Progenitor cell of endocrine pancreas (in vitro differentiated cells): ENCODE results near the gene BRD1. TPM values are rescaled to one million over a fixed set of nuclear protein-coding genes. Genes with fewer than 3 reads are reported as not detected.
A peak's percentile ranks its signal among the peaks of the same experiment; 100 is the strongest.
"Not testable (repeated sequence)": the region's sequence is repeated elsewhere in the genome, so short reads cannot be mapped to it uniquely, and the experiment has no call there.

Source experiments
- DNase-seq: peaks from one replicate; pipeline ENCODE4 v3.0.0; 2021; ENCODE audit warnings: low spot score; ENCODE audit not compliant: unreplicated experiment
- H3K27ac Mint-ChIP-seq: 2 replicates; pipeline ENCODE4 v1.8.0; 2021; ENCODE audit warnings: mild to moderate bottlenecking, moderate library complexity, mixed read lengths
- H3K27me3 Mint-ChIP-seq: 2 replicates; pipeline ENCODE4 v1.8.0; 2021; ENCODE audit warnings: mixed read lengths
- H3K36me3 Mint-ChIP-seq: 2 replicates; pipeline ENCODE4 v1.8.0; 2022; ENCODE audit warnings: mixed read lengths; ENCODE audit not compliant: insufficient read depth
- H3K4me1 Mint-ChIP-seq: 2 replicates; pipeline ENCODE4 v1.8.0; 2021; ENCODE audit warnings: low read depth, mixed read lengths
- H3K4me3 Mint-ChIP-seq: 2 replicates; pipeline ENCODE4 v1.8.0; 2021; ENCODE audit warnings: low read depth, mild to moderate bottlenecking, moderate library complexity, mixed read lengths
- H3K9me3 Mint-ChIP-seq: 2 replicates; pipeline ENCODE4 v1.8.0; 2021; ENCODE audit warnings: low read depth, mixed read lengths
- CTCF ChIP-seq: fragments of 200-600 bp; sonication (generic); IDR thresholded peaks from one replicate; pipeline ENCODE4 v1.5.0; 2021; ENCODE audit warnings: antibody characterized with exemption, mild to moderate bottlenecking; ENCODE audit not compliant: unreplicated experiment
- total RNA-seq: library from RNA; stranded (reverse); gene quantifications from 2 replicates; pipeline ENCODE4 v1.2.1, GENCODE V29; 2021

The BRD1 gene
- total RNA-seq, 1 donor from 2014 or later = 65.7 TPM

- no peak for TF ChIP-seq CTCF
- Mint-ChIP-seq H3K4me3 (no peak overlapping the region), H3K27me3 (no peaks in the 10 kb centered on the region), H3K9me3 (peaks cover 11% of the 10 kb centered on the region), H3K36me3 (peaks cover 6% of the 10 kb centered on the region), H3K4me1 (no peaks in the 10 kb centered on the region), H3K27ac (no peak overlapping the region)
- peak; percentile 5 for DNase-seq
Observed at GRCh38 chr22:49763138-49763537, 64.5 kb downstream of the BRD1 start.

- not testable (repeated sequence) for H3K4me1 Mint-ChIP-seq, H3K4me3 Mint-ChIP-seq, H3K27ac Mint-ChIP-seq, H3K36me3 Mint-ChIP-seq, H3K27me3 Mint-ChIP-seq
- peaks cover 11% of the 10 kb centered on the region for H3K9me3 Mint-ChIP-seq
- DNase-seq = peak; percentile 3
Observed at GRCh38 chr22:49762571-49762970, 65.1 kb downstream of the BRD1 start.

- Mint-ChIP-seq H3K27me3 (no peaks in the 10 kb centered on the region), H3K27ac (no peak overlapping the region), H3K4me1 (no peaks in the 10 kb centered on the region), H3K9me3 (peaks cover 9% of the 10 kb centered on the region), H3K4me3 (no peak overlapping the region), H3K36me3 (peaks cover under 1% of the 10 kb centered on the region)
- no peak for TF ChIP-seq CTCF
- no peak for DNase-seq
Observed at GRCh38 chr22:49761836-49762235, 65.8 kb downstream of the BRD1 start.

GRCh38 chr22:49760630-49761571, 66.8 kb downstream of the BRD1 start:
- DNase-seq = peak; percentile 3
- H3K4me1 Mint-ChIP-seq = no peaks in the 10 kb centered on the region
- TF ChIP-seq CTCF = no peak
- H3K36me3 Mint-ChIP-seq = no peaks in the 10 kb centered on the region
- no peak overlapping the region for H3K27ac Mint-ChIP-seq
- peaks cover 4% of the 10 kb centered on the region for H3K9me3 Mint-ChIP-seq
- no peaks in the 10 kb centered on the region for H3K27me3 Mint-ChIP-seq
- H3K4me3 Mint-ChIP-seq = no peak overlapping the region

GRCh38 chr22:49760280-49760629, 67.4 kb downstream of the BRD1 start:
- TF ChIP-seq CTCF = no peak
- H3K27ac Mint-ChIP-seq = no peak overlapping the region
- H3K36me3 Mint-ChIP-seq = no peaks in the 10 kb centered on the region
- DNase-seq = peak; percentile 3
- peaks cover 4% of the 10 kb centered on the region for H3K9me3 Mint-ChIP-seq
- H3K4me1 Mint-ChIP-seq = no peaks in the 10 kb centered on the region
- H3K4me3 Mint-ChIP-seq = no peak overlapping the region
- no peaks in the 10 kb centered on the region for H3K27me3 Mint-ChIP-seq

- Mint-ChIP-seq H3K27me3 (no peaks in the 10 kb centered on the region), H3K4me1 (no peaks in the 10 kb centered on the region), H3K4me3 (no peak overlapping the region), H3K36me3 (no peaks in the 10 kb centered on the region), H3K9me3 (peaks cover 4% of the 10 kb centered on the region), H3K27ac (no peak overlapping the region)
- peak; percentile 7 for DNase-seq
- TF ChIP-seq CTCF = no peak
Observed at GRCh38 chr22:49756676-49757075, 71.0 kb downstream of the BRD1 start.
